ENCODE results near the gene CAND1. TPM values are rescaled to one million over a fixed set of nuclear protein-coding genes. Genes with fewer than 3 reads are reported as not detected.

Gene CAND1
- total RNA-seq, 1 donor: 130 TPM

DNA sequence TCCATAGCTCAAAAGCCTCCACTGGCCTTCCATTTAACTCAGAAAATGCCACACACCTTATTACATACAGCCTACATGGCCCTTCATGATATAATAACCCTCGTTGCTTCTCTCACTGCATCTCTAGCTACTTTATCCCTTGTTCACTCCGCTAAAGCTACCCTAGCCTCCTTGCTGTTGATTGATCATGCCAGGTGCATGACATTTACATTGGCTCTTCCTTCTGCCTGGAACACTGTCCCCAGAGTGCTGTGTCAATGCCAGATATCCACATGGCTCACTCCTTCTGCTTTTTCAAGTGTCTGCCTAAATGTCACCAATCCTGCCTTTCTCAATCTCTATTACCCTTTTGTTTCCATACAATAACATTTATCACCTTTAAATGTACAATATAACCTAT lies 58.3 kb downstream of the CAND1 start:
- no peak overlapping the region for H3K4me3 ChIP-seq (ENCODE audit: insufficient read depth, low read length)

DNA sequence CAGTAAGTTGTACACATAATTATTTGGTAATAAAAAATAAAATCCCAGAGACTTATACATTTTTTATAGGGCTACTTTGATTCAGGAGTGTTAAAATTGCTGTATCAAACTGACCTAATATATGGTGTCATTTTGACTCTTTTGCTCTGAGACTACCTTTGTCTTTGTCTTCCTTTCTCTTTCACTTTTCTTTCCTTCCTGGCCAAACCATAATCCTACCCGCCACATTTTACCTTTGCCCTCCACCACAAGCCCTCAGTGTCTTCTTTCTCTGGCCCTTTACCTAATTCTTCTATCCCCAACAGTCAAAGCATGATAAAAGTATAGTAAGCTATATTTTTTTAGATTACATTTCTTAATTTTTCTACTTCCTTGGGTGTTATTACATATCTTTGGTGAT lies 62.0 kb downstream of the CAND1 start:
- Histone ChIP-seq H3K4me1 (ENCODE audit: insufficient read depth, low read length) (no peaks in the 10 kb centered on the region), H3K9me3 (ENCODE audit: low read depth, low read length) (no peaks in the 10 kb centered on the region), H3K79me2 (ENCODE audit: insufficient read depth, low read length) (no peaks in the 10 kb centered on the region), H3K4me2 (ENCODE audit: insufficient read depth, low read length) (no peak overlapping the region), H2AFZ (ENCODE audit: low read length) (no peak overlapping the region), H3K4me3 (ENCODE audit: insufficient read depth, low read length) (no peak overlapping the region), H3K27me3 (ENCODE audit: insufficient read depth, low read length) (no peaks in the 10 kb centered on the region), H3K27ac (ENCODE audit: low read depth, low read length) (no peak overlapping the region), H4K20me1 (ENCODE audit: insufficient read depth, low read length) (no peaks in the 10 kb centered on the region), H3K36me3 (ENCODE audit: insufficient read depth, low read length) (no peaks in the 10 kb centered on the region)
- TF ChIP-seq, protein P1, sequence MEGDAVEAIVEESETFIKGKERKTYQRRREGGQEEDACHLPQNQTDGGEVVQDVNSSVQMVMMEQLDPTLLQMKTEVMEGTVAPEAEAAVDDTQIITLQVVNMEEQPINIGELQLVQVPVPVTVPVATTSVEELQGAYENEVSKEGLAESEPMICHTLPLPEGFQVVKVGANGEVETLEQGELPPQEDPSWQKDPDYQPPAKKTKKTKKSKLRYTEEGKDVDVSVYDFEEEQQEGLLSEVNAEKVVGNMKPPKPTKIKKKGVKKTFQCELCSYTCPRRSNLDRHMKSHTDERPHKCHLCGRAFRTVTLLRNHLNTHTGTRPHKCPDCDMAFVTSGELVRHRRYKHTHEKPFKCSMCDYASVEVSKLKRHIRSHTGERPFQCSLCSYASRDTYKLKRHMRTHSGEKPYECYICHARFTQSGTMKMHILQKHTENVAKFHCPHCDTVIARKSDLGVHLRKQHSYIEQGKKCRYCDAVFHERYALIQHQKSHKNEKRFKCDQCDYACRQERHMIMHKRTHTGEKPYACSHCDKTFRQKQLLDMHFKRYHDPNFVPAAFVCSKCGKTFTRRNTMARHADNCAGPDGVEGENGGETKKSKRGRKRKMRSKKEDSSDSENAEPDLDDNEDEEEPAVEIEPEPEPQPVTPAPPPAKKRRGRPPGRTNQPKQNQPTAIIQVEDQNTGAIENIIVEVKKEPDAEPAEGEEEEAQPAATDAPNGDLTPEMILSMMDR (IDR thresholded peaks at IDR 0.05; ENCODE audit: extremely low read depth, low read depth, low read length): no peak
- no peak for DNase-seq (ENCODE audit: insufficient read length, low spot score, missing footprints)

More for the DNA sequence above, 58.3 kb downstream of the CAND1 start:
- Histone ChIP-seq H3K4me2 (ENCODE audit: insufficient read depth, low read length) (no peak overlapping the region), H3K4me1 (ENCODE audit: insufficient read depth, low read length) (no peaks in the 10 kb centered on the region), H2AFZ (ENCODE audit: low read length) (no peak overlapping the region), H3K27ac (ENCODE audit: low read depth, low read length) (no peak overlapping the region), H3K36me3 (ENCODE audit: insufficient read depth, low read length) (no peaks in the 10 kb centered on the region), H4K20me1 (ENCODE audit: insufficient read depth, low read length) (no peaks in the 10 kb centered on the region), H3K79me2 (ENCODE audit: insufficient read depth, low read length) (no peaks in the 10 kb centered on the region), H3K9me3 (ENCODE audit: low read depth, low read length) (peaks cover 2% of the 10 kb centered on the region), H3K27me3 (ENCODE audit: insufficient read depth, low read length) (no peaks in the 10 kb centered on the region)
- TF ChIP-seq, protein P1 (IDR thresholded peaks at IDR 0.05; ENCODE audit: extremely low read depth, low read depth, low read length): no peak
- no peak for DNase-seq (ENCODE audit: insufficient read length, low spot score, missing footprints)

DNA sequence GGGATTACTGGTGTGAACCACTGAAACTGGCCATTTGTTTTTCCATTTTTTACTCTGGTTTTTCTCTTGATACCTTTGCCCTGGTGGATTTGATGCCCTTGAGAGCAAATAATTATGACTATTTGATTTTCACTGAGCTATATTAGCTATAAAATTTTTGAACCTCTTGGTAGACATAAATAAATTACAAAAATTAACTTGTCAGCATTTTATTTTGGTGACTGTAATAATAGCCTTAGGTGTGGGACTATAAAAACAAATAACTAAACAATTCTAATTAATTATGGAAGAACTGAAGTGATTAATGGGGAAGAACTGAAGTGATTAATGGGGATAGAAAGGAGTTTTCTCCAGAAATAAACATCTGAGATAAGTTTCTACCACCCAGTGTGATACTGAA lies 62.7 kb downstream of the CAND1 start:
- Histone ChIP-seq H3K27me3 (ENCODE audit: insufficient read depth, low read length) (no peaks in the 10 kb centered on the region), H4K20me1 (ENCODE audit: insufficient read depth, low read length) (no peaks in the 10 kb centered on the region), H2AFZ (ENCODE audit: low read length) (no peak overlapping the region), H3K27ac (ENCODE audit: low read depth, low read length) (no peak overlapping the region), H3K4me2 (ENCODE audit: insufficient read depth, low read length) (no peak overlapping the region), H3K4me1 (ENCODE audit: insufficient read depth, low read length) (no peaks in the 10 kb centered on the region), H3K4me3 (ENCODE audit: insufficient read depth, low read length) (no peak overlapping the region), H3K9me3 (ENCODE audit: low read depth, low read length) (no peaks in the 10 kb centered on the region), H3K79me2 (ENCODE audit: insufficient read depth, low read length) (no peaks in the 10 kb centered on the region), H3K36me3 (ENCODE audit: insufficient read depth, low read length) (no peaks in the 10 kb centered on the region)
- TF ChIP-seq, protein P1 (IDR thresholded peaks at IDR 0.05; ENCODE audit: extremely low read depth, low read depth, low read length): no peak
- DNase-seq (ENCODE audit: insufficient read length, low spot score, missing footprints): no peak

DNA sequence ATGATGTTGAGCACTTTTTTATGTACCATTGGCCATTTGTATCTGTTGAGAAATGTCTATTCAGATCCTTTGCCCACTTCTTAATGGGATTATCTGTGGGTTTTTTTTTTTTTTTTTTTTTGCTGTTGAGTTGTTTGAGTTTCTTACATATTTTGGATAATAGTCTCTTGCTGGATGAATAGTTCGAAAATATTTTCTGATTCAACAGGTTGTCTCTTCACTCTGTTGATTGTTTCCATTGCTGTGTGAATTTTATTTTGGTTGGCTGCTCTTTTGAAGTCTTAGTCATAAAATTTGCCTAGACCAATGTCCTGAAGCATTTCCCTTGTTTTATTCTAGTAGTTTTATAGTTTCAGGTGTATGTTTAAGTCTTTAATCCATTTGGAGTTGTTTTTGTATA lies 64.5 kb downstream of the CAND1 start:
- no peak for DNase-seq (ENCODE audit: insufficient read length, low spot score, missing footprints)
- Histone ChIP-seq H2AFZ (ENCODE audit: low read length) (no peak overlapping the region), H3K79me2 (ENCODE audit: insufficient read depth, low read length) (no peaks in the 10 kb centered on the region), H3K27me3 (ENCODE audit: insufficient read depth, low read length) (no peaks in the 10 kb centered on the region), H3K4me2 (ENCODE audit: insufficient read depth, low read length) (no peak overlapping the region), H4K20me1 (ENCODE audit: insufficient read depth, low read length) (no peaks in the 10 kb centered on the region), H3K4me1 (ENCODE audit: insufficient read depth, low read length) (no peaks in the 10 kb centered on the region), H3K4me3 (ENCODE audit: insufficient read depth, low read length) (no peak overlapping the region), H3K36me3 (ENCODE audit: insufficient read depth, low read length) (no peaks in the 10 kb centered on the region), H3K27ac (ENCODE audit: low read depth, low read length) (no peak overlapping the region), H3K9me3 (ENCODE audit: low read depth, low read length) (peaks cover 1% of the 10 kb centered on the region)
- TF ChIP-seq, protein P1 (IDR thresholded peaks at IDR 0.05; ENCODE audit: extremely low read depth, low read depth, low read length): no peak

All from osteoblast (primary cell).